Activated CD4-positive, alpha-beta T cell treated with anti-CD3 and anti-CD28 coated beads, Interleukin-2, Interleukin-4, amounts not matched to agents 100 ng/mL and 50 ng/mL, durations not matched to agents 16 hours and 8 hours (primary cell): ENCODE results near the gene ALDH16A1.

Experiments used
- DNase-seq: peaks from one replicate; pipeline ENCODE4 v3.0.0-alpha.2; 2020; ENCODE audit warnings: low spot score

ALDH16A1 gene

DNA sequence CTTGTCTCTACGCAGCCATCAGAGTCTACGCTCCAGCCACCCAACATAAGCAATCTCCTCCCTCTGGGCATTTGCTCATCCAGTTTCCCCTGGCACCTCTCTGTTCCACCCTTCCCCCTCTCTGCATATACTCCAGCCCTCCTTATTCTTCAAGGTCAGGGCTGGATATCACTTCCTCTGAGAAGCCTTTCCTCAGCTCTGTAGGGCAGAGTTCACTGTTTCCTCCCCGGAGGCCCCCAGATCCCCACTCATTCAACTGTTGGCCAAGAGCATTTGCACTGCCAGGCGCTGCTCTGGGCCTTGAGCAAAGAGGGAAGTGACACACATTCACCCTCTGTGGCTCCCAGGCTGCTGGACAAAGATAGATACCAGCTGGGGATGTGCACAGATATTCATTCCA is 62.7 kb downstream of the ALDH16A1 start:
- no peak for DNase-seq

DNA sequence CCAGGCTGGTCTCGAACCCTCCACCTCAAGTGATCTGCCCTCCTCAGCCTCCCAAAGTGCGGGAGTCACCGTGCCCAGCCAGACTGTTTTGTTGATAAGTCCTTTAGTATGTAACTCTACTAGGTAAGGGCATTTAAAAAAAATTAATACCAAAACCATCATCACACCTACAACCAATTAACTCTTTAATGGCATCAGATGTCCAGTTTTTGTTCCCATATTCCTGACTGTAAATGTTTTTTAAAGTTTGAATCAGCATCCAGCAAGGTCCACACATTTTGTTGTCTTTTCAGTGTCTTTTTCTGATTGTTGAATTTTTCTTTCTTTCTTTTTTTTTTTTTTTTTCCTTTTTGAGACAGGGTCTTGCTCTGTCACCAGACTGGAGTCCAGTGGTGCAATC is 65.0 kb downstream of the ALDH16A1 start:
- DNase-seq = no peak
